T-helper 2 cell treated with Interferon-gamma antibody and Interleukin-4, amounts not matched to agents 5 μg/mL and 100 μg/mL, for 36 hours (primary cell): ENCODE measurements around the gene PKHD1.

Source experiments
- DNase-seq: peaks from one replicate; pipeline ENCODE4 v3.0.0; 2021; ENCODE audit warnings: low spot score
- H3K27ac Mint-ChIP-seq: one replicate; pipeline ENCODE4 v1.8.0; 2021; ENCODE audit warnings: mild to moderate bottlenecking, mixed read lengths
- H3K27me3 Mint-ChIP-seq: one replicate; pipeline ENCODE4 v1.8.0; 2021; ENCODE audit warnings: low read depth, mixed read lengths
- H3K36me3 Mint-ChIP-seq: one replicate; pipeline ENCODE4 v1.8.0; 2021; ENCODE audit warnings: low read depth, mixed read lengths
- H3K4me1 Mint-ChIP-seq: one replicate; pipeline ENCODE4 v1.8.0; 2021; ENCODE audit warnings: low read depth, mixed read lengths
- H3K4me3 Mint-ChIP-seq: one replicate; pipeline ENCODE4 v1.8.0; 2022; ENCODE audit warnings: mild to moderate bottlenecking, moderate library complexity, mixed read lengths
- H3K9me3 Mint-ChIP-seq: one replicate; pipeline ENCODE4 v1.8.0; 2021; ENCODE audit warnings: mixed read lengths

PKHD1 gene

GRCh38 chr6:51893366-51893765, 194.0 kb downstream of the PKHD1 start:
- H3K4me3 Mint-ChIP-seq: no peak overlapping the region
- H3K27ac Mint-ChIP-seq: no peak overlapping the region
- no peaks in the 10 kb centered on the region for H3K4me1 Mint-ChIP-seq
- no peaks in the 10 kb centered on the region for H3K27me3 Mint-ChIP-seq
- no peak for DNase-seq
- H3K9me3 Mint-ChIP-seq: no peaks in the 10 kb centered on the region
- no peaks in the 10 kb centered on the region for H3K36me3 Mint-ChIP-seq

GRCh38 chr6:51892750-51893149, 194.7 kb downstream of the PKHD1 start:
- no peak overlapping the region for H3K4me3 Mint-ChIP-seq
- H3K27me3 Mint-ChIP-seq: no peaks in the 10 kb centered on the region
- H3K27ac Mint-ChIP-seq: no peak overlapping the region
- no peaks in the 10 kb centered on the region for H3K9me3 Mint-ChIP-seq
- H3K4me1 Mint-ChIP-seq: no peaks in the 10 kb centered on the region
- no peaks in the 10 kb centered on the region for H3K36me3 Mint-ChIP-seq
- DNase-seq: no peak

GRCh38 chr6:51892339-51892738, 195.1 kb downstream of the PKHD1 start:
- DNase-seq: no peak

DNA sequence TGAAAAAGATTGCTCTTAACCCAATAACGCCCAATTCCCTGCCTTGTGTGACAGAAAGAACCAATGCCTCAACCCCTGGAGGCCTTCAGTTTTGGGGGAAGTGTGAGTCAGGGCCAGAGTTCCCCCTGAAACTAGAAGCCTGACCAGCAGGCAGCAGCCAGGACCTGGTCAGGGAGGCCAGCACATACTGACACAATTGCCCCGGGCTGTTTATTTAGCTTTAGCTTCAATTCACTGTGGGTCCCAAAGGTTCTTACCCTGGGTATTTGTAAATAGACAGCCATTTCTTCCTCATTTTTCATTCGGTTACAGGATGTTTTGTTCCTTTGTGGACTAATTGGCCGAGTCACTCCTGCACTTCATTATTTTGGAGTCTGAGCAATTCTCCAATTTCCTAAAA, 195.6 kb downstream of the PKHD1 start:
- H3K9me3 Mint-ChIP-seq: no peaks in the 10 kb centered on the region
- H3K27me3 Mint-ChIP-seq: no peaks in the 10 kb centered on the region
- no peaks in the 10 kb centered on the region for H3K4me1 Mint-ChIP-seq
- no peak overlapping the region for H3K4me3 Mint-ChIP-seq
- DNase-seq: no peak
- H3K36me3 Mint-ChIP-seq: no peaks in the 10 kb centered on the region
- no peak overlapping the region for H3K27ac Mint-ChIP-seq

More at GRCh38 chr6:51892339-51892738, 195.1 kb downstream of the PKHD1 start:
- Mint-ChIP-seq H3K4me1 (no peaks in the 10 kb centered on the region), H3K36me3 (no peaks in the 10 kb centered on the region), H3K4me3 (no peak overlapping the region), H3K27ac (no peak overlapping the region), H3K27me3 (no peaks in the 10 kb centered on the region), H3K9me3 (no peaks in the 10 kb centered on the region)

DNA sequence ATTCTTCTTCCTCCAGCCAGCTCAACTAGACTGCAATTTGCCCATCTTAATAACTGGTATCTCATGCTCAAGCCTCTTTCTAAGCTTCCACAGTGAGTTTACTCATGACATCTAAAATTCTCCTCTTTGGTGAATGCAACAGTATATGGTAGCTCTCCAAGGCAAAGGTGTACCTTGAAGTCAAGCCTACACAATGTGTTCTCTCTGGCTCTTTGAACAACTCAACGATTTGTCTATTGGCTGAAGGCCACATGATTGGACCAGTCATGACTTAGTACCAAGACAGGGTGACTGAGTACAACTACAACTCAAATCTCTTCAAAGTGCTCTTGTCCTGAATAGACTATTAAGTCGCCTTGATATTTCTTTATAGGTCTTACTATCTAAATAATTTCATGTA, 199.6 kb downstream of the PKHD1 start:
- H3K27ac Mint-ChIP-seq: no peak overlapping the region
- no peaks in the 10 kb centered on the region for H3K9me3 Mint-ChIP-seq
- H3K4me3 Mint-ChIP-seq: no peak overlapping the region
- no peaks in the 10 kb centered on the region for H3K4me1 Mint-ChIP-seq
- H3K27me3 Mint-ChIP-seq: no peaks in the 10 kb centered on the region
- no peak for DNase-seq
- no peaks in the 10 kb centered on the region for H3K36me3 Mint-ChIP-seq

DNA sequence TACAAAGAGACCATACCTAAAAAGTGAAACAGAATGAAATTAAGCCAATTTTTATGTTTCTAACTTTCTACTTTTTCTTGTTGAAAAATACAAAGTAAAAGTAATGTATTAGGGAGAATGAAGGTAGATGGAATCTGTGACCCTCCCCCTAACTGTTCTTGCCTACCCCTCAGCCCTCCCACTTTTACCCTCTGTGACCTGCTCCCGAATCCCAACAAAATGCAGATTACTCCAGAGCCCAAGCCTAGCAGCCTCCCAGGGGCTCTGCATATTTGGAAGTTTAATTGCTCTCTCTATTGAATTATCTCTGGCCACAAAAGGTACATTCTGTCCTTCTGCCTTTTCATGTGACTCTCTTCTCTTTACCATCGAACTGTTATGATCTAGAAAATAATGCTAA, 201.5 kb downstream of the PKHD1 start:
- no peak overlapping the region for H3K27ac Mint-ChIP-seq
- no peaks in the 10 kb centered on the region for H3K4me1 Mint-ChIP-seq
- no peak overlapping the region for H3K4me3 Mint-ChIP-seq
- H3K36me3 Mint-ChIP-seq: no peaks in the 10 kb centered on the region
- H3K27me3 Mint-ChIP-seq: no peaks in the 10 kb centered on the region
- H3K9me3 Mint-ChIP-seq: no peaks in the 10 kb centered on the region
- DNase-seq: no peak

DNA sequence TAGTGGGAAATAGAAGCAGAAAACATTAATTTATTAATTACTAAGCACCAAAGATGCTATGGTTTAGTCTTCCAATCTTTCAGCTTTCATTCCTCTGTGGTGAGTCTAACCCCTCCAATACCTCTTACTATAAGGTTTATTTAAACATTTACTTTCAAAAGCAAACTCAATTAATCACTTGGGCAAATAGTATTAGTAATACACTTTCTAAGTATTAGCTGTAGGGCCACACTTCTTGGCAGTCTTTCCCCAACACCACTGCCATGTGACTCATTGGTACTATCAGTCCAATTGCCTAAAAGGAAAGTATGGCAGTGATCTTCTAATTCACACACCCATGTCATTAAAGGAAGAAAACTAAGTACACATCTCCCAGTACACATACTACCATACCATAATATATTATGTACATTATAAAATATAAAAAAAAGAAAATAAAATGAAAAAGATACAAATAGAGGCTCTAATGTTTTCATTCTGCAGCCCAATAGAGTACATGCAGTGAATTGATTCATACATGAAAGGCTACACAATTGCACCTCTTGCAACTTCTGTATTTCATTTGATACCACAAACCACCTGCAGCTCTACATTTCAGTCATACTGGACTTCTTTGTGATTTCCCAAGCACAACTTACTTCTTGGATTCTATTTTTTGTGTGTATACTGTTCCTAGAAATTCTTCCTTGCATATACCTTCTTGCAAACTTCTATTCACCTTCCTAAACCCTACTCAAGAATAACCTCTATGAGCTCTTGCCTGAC, 218.6 kb downstream of the PKHD1 start:
- no peaks in the 10 kb centered on the region for H3K27me3 Mint-ChIP-seq
- DNase-seq: no peak
- no peak overlapping the region for H3K4me3 Mint-ChIP-seq
- H3K27ac Mint-ChIP-seq: no peak overlapping the region
- H3K4me1 Mint-ChIP-seq: no peaks in the 10 kb centered on the region
- H3K9me3 Mint-ChIP-seq: no peaks in the 10 kb centered on the region
- H3K36me3 Mint-ChIP-seq: no peaks in the 10 kb centered on the region

DNA sequence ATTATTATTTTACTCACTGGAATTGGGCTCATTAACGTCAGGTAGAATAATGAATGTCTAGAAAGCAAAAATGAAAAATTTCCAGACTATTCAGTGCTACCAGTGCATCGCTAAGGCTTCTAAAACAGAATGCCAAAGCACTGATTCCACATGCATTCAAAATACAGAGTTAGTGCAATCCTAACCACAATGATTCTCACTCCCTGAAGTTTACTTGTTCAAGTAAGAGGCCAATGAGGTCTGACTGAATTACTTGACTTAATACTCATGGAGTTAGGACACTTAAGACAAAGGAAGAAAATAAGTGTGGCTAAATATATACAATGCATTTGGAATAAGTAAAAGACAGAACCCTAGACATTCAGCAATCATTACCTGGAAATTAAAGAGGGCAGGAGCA, 220.5 kb downstream of the PKHD1 start:
- Mint-ChIP-seq H3K36me3 (no peaks in the 10 kb centered on the region), H3K27ac (no peak overlapping the region), H3K4me1 (no peaks in the 10 kb centered on the region), H3K27me3 (no peaks in the 10 kb centered on the region), H3K9me3 (no peaks in the 10 kb centered on the region), H3K4me3 (no peak overlapping the region)
- no peak for DNase-seq

- no peak for DNase-seq
- H3K9me3 Mint-ChIP-seq: no peaks in the 10 kb centered on the region
- H3K4me1 Mint-ChIP-seq: no peaks in the 10 kb centered on the region
- no peak overlapping the region for H3K4me3 Mint-ChIP-seq
- no peaks in the 10 kb centered on the region for H3K27me3 Mint-ChIP-seq
- H3K36me3 Mint-ChIP-seq: no peaks in the 10 kb centered on the region
- H3K27ac Mint-ChIP-seq: no peak overlapping the region
These were observed 221.4 kb downstream of the PKHD1 start for GRCh38 chr6:51865996-51866395.

DNA sequence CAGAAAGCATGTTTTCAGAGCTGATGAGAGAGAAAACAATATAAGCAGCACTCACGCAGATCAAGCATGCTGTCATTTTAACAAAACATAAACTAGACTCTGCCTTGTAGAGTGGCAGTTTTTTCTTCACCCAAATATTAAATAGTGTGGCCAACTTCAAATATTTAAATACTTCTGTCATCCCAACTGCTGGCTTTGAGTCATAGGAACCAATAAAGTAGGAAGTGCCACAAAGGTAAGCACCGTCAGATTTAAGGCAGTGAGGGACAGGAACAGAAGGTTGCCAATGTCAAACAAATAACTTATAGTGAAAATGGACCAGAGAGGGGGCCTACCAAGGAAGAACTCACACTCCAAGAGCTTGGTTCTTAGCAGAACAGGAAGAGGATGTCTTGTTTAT, 222.2 kb downstream of the PKHD1 start:
- no peak for DNase-seq
- no peaks in the 10 kb centered on the region for H3K27me3 Mint-ChIP-seq
- H3K9me3 Mint-ChIP-seq: no peaks in the 10 kb centered on the region
- no peak overlapping the region for H3K27ac Mint-ChIP-seq
- no peaks in the 10 kb centered on the region for H3K4me1 Mint-ChIP-seq
- H3K4me3 Mint-ChIP-seq: no peak overlapping the region
- no peaks in the 10 kb centered on the region for H3K36me3 Mint-ChIP-seq

DNA sequence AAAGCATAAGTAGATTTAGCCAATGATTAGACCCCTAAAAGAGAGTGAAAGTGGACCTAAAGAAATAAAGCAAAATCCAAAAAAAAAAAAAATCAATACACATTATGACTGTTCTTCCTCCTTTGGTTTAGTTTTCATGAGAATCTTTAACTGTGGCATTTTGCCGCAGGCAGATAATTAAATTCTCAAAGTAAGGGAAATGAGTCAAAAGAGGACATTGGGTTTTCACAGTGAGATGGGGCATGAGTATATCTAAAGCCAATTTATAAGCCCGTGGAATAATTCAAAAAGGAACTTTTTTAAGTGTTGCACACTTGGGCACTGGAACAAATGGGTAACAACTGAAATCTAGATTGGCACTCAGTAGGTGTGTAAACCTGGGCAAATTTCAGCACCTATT, 230.3 kb downstream of the PKHD1 start:
- H3K4me1 Mint-ChIP-seq: no peaks in the 10 kb centered on the region
- H3K27ac Mint-ChIP-seq: no peak overlapping the region

DNA sequence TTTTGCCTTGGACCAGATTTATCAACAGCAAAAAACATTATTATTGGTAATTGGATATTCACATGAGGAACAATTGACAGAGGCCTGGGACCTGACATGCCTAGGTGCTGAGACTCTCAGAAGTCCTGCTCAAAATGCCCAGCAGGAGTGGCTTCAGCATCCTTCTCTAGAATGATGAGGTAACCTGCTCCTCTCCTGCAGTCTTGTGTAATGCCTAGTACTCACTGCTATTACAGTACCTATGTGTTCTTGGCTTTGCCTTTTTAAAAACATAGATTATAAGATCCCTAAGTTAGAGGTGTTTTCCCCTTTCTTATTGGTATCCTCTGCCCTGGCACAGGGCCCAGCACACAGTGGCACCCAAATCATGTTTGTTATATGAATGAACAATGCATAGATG, 230.9 kb downstream of the PKHD1 start:
- DNase-seq: no peak
- Mint-ChIP-seq H3K27me3 (no peaks in the 10 kb centered on the region), H3K4me1 (no peaks in the 10 kb centered on the region), H3K27ac (no peak overlapping the region), H3K4me3 (no peak overlapping the region), H3K9me3 (no peaks in the 10 kb centered on the region), H3K36me3 (no peaks in the 10 kb centered on the region)

More for the DNA sequence above, 230.3 kb downstream of the PKHD1 start:
- Mint-ChIP-seq H3K27me3 (no peaks in the 10 kb centered on the region), H3K4me3 (no peak overlapping the region), H3K36me3 (no peaks in the 10 kb centered on the region), H3K9me3 (no peaks in the 10 kb centered on the region)
- DNase-seq: no peak

- Mint-ChIP-seq H3K27me3 (no peaks in the 10 kb centered on the region), H3K36me3 (no peaks in the 10 kb centered on the region), H3K27ac (no peak overlapping the region), H3K4me3 (no peak overlapping the region), H3K4me1 (no peaks in the 10 kb centered on the region), H3K9me3 (no peaks in the 10 kb centered on the region)
- no peak for DNase-seq
These were observed 231.9 kb downstream of the PKHD1 start for GRCh38 chr6:51855310-51856082.

DNA sequence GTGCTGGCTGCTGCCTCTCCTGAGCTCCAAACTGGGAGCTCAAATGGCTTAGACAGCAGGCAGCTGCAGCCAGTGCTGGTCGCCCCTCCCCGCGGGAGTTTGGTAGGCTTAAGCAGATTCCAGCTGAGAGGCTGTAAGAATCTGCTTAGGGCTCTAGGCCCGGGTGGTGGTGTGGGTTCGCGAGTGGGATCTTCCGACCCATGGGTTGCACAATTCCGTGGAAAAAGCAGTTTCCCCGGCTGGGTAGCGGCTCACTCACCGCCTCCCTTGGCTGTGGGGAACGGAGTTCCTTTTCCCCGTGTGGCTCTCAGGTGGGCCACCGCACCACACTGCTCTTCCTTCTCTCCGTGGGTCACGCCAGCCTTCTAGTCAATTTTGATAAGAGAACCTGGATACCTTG, 232.5 kb downstream of the PKHD1 start:
- Mint-ChIP-seq H3K27me3 (no peaks in the 10 kb centered on the region), H3K9me3 (no peaks in the 10 kb centered on the region), H3K36me3 (no peaks in the 10 kb centered on the region), H3K27ac (no peak overlapping the region), H3K4me1 (no peaks in the 10 kb centered on the region), H3K4me3 (no peak overlapping the region)
- no peak for DNase-seq
